GM18526 (cell line): ENCODE measurements around the gene HSPA8.

Experiments used
- POLR2A ChIP-seq: IDR thresholded peaks from 3 replicates; pipeline ENCODE4 v1.6.1; 2011; ENCODE audit not compliant: insufficient read length; ENCODE audit errors: extremely low read depth

The HSPA8 gene

GRCh38 chr11:123076484-123076883, 14.5 kb upstream of the HSPA8 start:
- TF ChIP-seq POLR2A = no peak

DNA sequence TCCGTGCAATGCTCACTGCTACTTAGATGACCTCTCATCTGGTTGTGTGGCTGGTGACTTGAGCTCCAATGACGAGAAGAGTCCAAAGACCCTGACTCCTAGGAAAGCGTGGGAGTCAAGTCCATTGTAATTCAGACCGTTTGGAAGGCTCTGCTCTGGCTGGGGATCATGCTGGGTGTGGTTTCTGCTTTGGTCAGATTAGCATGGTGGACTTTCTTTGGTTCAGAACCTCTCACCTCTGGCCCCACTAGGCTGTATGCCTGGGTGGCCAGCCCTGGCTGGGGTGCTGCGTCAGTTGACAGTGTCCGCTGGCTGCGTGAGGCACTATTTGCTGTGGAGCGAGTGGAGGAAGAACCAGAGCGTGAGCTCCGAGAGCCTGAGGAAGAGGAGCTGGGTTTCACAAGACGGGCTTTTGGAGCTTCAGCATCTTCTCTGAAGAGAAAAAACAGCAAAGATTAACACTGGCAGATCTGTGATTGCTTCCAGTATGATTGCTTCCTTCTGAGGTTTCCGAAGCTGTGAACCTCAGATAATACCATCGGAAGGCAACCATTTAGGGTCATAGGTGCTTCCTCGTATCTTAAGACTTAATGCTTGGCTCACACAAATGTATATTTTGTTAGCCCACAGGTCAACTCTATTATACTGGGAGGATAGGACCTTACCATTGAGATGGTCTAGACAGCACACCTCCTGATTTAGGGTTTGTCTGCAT, 11.6 kb upstream of the HSPA8 start:
- no peak for TF ChIP-seq POLR2A

- no peak for TF ChIP-seq POLR2A
These were observed 10.8 kb upstream of the HSPA8 start for GRCh38 chr11:123072762-123073161.

DNA sequence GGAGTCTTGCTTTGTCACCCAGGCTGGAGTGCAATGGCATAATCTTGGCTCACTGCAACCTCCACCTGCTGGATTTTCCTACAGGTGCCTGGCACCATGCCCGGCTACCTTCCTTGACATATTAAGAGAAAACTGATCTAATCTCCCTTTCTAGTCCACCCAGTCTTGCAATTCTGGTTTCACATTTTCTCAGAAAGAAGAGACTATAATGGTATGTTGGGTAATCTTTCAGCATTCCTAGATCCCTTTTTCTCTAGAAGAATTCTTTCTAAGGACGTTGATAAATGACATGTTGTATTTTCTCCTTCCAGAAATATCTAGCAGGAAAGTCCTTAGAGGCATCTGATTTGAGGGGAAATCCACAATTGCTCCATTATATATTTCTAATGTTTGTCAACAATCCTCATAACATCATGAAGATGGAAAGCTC, 10.4 kb upstream of the HSPA8 start:
- TF ChIP-seq POLR2A = no peak

DNA sequence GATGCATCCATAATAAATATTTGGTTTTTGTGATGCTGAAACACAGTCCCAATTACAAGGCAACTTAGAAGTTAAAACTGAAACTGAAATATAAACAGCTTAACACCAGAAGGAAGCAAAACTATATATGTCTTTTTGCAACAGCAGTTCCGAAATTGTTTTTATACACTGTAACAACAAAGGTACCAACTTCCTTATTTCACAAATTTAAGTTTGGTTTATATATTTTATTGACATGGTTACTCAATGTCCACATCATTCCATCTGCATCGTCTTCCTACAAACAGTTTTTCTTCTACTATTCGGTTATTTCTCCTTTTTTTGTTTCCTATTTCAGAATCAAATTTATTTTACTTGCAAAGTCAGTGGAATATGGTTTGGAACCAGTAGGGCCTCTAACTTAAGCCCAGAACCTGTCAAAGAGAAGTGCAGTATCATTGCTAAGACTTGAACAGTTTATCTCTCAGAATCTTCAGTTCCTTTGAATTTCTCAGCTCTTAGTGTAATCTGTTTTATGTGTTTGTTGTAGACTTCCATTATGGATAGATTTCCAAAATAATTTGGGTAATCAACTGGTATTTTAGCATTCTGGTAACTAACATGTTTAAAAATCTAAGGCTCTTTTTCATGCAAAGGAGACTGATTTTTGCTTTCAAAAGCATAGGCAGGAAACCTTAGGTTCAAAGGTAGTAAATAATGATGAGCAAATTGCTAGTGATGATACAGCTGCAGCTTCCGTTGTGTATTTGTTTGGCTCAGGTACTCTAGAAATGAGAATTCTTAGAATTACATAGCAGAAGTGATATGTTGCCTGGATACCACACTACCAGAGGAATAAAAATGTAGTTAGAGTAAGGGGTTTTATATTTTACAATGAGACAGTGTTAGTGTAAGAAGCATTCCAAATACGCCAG, 8.2 kb upstream of the HSPA8 start:
- TF ChIP-seq POLR2A = no peak

- no peak for TF ChIP-seq POLR2A
These were observed 3.7 kb upstream of the HSPA8 start for GRCh38 chr11:123065621-123066020.

DNA sequence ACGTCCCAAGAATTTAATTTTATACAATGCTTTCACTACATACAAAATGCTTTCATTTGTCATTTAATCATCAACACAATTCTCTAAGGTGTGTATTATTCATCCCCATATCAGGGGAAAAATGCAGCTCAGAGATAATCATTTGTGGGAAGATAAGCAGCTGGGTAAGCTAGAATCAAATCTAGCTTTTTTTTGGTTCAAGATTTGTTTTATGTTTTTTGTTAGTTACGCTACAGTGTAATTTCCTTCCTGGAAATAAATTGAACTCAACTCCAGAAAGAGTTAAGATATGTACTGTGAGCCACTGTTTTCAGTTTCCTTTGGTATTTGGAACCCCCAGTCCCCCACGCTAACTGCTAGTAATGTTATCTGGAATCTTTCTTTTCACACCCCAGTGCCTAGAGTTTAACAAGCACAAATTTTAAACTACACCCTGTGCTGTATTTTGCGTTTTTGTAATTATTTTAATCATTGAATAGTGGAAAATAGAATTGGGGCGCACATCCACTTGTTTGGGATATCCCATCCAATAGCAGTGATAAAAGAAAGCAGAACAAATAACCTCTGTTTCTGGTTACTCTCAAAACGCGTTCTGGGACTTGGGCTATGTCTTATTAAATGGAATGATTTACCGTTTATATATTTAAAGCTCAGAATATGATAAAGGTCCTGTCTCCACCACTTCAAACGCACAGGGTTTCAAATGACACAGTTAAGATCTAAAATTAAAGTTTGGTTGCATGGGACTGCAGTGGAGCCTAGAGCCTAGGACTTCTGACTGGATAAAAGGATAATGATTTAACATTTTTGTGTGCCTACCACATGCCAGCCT, 2.1 kb upstream of the HSPA8 start:
- no peak for TF ChIP-seq POLR2A

DNA sequence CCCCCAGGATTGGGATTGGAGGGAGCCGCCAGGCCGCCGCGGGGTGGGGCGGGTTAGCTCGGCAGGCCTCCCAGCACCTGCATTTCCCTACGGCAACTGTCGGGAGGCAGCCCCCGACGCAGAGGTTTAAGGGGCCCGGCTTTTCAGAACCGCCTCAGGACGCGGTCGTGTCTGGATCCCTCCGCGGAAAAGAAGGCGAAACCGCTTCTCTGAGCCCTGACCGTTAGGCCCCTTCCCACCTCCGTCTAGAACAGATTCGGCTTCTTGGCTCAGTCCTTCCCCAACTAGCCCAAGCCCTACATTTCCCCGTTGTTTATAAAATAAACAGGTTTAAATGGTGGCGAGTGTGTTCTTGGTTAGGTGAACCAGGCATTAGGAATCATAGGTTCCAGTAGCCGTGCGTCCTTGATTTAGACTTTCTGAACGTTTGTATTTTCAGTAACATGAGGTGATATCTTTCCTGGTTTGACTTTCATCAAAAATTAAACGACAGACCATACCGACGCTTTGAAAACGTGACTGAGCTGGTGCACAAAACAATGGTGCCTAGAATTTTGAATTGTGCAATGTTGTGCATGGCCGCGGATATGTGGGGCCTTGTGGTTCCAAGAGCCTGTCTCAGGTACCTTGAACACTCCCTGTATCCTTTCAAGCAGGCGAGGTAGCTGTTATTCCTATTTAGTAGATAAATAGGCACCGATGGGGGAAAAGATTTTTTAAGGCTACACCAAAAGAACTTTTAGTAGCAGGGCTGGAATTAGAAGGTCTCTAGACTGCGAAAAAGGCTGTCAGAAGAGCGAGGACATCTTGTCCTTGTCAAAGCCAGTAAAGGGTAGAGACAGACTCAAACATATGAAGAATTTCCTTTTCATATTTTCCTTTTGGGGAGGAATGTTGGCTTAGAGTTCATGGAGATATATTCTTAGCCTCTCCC, 1.2 kb upstream of the HSPA8 start:
- peak; percentile 48 for TF ChIP-seq POLR2A

DNA sequence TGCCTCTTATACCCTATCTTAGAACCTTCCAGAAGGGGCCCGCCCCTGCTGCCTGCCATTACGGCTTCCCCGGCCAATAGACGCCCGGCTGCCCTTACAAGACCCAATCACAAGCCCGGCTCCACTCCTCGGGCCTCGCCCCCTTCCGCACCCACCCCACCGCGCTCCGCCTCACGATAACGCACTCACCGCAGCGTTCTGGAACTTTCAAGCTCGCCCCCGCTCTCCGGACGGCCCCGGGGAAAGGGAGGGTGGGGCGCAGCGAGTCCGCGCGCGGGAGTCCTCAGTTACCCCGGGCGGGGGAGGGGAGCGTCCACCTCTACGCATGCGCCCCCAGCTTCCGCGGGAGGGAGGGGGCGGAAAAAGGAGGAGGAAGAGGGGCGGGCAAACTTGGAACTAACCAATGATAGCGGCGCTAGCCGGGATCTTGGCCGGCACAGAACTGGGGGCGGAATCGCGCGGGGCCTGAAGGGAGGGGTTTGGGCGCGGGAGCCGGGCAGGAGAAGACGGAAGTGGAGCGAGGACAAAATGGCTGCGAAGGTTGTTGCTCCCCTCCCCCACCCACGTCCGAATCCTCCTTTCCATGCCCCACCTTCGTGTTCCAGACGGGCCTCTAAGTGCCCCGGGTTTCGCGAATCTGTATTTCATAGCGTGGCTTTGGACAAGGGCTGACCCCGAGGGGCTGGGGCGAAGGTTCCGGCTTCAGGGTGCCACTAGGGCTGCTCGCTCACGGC, 389 bp upstream of the HSPA8 start:
- no peak for TF ChIP-seq POLR2A

GRCh38 chr11:123060277-123061000, 1.5 kb downstream of the HSPA8 start:
- TF ChIP-seq POLR2A = no peak

DNA sequence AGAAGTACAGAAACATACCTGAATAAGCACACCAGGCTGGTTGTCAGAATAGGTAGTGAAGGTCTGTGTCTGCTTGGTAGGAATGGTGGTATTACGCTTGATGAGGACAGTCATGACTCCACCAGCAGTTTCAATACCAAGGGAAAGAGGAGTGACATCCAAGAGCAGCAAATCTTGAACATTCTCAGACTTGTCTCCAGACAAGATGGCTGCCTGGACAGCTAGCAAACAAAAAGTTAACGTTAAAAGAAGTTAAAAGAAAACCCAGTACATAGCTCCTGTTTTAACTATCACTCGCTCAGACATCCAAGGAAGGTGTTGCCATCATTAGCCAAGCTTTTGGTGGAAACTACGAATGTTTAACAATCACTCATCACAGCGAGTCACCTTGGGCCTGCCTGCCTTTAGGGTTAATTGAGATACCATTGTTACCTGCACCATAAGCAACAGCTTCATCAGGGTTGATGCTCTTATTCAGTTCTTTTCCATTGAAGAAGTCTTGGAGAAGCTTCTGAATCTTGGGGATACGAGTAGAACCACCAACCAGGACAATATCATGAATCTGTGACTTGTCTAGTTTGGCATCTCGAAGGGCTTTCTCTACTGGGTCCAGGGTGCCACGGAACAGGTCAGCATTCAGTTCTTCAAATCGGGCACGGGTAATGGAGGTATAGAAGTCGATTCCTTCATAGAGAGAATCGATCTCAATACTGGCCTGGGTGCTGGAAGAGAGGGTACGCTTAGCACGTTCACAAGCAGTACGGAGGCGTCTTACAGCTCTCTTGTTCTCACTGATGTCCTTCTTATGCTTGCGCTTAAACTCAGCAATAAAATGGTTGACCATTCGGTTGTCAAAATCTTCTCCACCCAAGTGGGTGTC, 2.7 kb downstream of the HSPA8 start:
- peak; percentile 17 for TF ChIP-seq POLR2A

DNA sequence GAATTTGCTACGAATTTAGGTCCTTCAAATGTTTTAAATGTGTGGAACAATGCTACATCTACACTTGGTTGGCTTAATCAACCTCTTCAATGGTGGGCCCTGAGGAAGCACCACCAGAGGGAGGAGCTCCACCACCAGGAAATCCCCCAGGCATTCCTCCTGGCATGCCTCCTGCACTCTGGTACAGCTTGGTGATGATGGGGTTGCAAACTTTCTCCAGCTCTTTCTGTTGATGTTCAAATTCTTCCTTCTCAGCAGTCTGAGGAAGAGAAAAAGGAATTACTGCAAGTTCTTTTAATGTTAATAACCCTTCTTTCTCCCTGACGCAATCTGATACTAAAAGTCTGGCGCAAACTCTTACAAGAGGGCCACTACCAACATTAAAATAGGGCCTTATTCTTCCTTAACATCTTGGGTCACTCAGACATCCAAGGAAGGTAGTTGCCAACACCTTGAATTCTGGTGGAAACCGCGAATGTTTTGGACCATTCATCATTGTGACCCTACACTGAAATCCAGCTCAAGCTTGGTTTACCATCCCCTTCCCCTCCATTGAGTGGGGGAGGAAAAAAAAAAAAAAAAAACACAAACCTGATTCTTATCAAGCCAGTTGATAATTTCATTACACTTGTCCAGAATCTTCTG, 4.2 kb downstream of the HSPA8 start:
- no peak for TF ChIP-seq POLR2A
